HG03520 (cell line): ENCODE results near the gene CCDC112.
"Not testable (repeated sequence)": the region's sequence is repeated elsewhere in the genome, so short reads cannot be mapped to it uniquely, and the experiment has no call there.

ENCODE experiments used
- ATAC-seq: cut with Tn5 transposase; IDR thresholded peaks from one replicate; pipeline ENCODE4 v1.9.1; 2021; ENCODE audit warnings: mild to moderate bottlenecking, moderate library complexity; ENCODE audit not compliant: unreplicated experiment

Gene CCDC112

DNA sequence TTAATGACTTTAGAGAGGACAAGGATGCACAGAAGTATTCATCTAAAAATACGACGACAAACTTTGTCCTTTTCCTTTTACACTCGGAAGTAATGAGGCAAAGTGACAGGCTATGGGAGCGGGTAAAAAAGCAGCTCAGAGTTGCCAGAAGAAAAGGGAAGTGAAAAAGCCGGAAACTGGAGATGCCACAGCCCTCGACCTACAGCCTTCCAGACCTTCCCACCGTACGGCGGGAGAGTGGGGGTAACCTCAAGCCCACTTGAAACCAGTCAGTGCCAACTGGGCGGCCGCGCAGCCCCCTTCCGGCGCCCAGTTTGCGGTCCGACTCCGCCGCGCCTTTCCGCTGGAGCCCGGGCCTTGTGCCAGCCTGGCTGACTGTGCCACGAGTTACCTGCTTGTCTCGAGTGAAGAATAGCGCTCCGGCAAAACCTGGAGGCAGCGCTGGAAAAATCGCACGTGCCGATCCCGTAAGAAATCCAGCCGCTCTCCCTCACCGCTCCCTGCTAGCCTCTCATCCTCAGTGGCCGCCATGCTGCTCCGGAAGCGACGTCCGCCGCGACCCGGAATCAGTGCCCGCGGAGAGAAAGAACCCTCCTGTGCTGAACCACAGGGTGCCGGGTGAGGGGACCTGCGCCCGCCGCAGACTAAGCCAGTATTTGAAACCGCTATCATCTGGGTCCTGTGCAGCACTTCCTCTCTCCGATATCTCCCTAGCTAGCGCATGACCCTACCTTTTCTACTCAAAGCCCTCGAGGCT, 34.0 kb downstream of the CCDC112 start, which contains the start of gene PGGT1B:
Gene PGGT1B (minus strand): TSS at position 557 of the 757 bp plus-strand sequence. CDS start 26 bp downstream, at position 531.
- peak; percentile 85 for ATAC-seq

DNA sequence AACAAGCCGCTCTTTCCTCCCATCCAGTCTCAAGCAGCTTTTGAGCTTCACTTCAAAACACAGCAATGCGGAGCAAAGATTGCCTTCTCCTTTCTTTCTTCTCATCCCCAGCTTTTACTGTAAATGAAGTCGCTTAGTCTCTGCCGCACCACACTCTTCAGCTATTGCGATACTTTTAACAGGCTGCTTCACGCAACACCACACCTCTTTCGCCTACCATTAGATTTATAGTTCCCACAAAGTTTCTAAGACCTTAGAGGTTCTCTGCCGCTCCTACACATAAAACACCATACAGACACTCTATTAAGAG, 34.5 kb downstream of the CCDC112 start:
- ATAC-seq, result peak; percentile 52

DNA sequence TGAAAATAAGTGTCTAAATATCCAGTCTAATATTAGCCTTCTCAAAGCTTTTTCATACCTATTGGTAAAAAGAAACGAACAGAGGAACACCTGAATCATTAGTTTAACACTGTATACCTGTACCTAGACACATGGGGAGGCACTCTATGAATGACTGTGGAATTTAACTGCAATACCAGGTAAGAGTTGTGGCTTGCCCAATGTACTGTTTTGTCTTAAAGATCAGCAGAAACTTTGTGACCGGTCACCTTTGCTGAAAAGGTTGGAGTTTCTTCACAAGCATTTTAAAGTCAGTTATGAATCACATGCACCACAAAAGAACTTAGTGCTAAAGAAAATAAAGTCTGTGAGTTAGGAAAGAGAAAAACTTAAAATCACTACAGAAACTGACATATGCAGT, 36.2 kb downstream of the CCDC112 start:
- ATAC-seq, result no peak

GRCh38 chr5:115257981-115258380, 38.5 kb downstream of the CCDC112 start:
- ATAC-seq, result no peak

DNA sequence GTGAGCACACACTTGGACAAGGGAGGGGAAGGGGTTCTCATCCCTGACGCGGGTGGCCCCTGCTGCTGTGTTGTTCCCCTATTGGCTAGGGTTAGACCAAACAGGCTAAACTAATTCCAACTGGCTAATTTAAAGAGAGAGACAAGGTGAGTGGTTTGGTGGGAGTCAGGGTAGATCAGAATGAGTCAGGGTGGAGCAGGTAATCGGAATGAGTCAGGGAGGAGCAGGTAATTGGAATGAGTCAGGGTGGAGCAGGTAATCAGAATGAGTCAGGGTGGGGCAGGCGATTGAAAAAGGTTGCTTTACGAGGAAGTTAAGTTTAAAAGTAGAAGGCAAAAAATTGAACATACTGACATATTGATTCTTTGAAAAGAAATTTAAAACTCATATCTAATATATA, 47.1 kb downstream of the CCDC112 start:
- ATAC-seq, result not testable (repeated sequence)

GRCh38 chr5:115246361-115246991, 50.0 kb downstream of the CCDC112 start:
- ATAC-seq, result peak; percentile 50

DNA sequence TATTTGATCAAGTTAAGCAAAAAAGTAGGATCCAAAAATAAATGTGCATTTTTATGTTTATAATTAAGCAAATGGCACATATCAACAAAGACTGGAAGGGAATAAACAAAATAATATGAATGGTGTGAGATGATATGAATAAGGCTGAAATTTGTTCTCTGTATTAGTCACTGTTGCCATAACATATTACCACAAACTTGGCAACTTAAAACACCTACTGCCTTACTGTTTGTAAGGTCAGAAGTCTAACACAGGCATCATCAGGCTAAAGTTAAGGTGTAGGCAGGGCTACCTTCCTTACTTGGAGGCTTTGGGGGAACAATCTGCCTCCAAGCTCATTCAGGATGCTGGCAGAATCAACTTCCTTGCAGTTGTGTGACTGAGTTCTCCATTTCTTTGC, 53.0 kb downstream of the CCDC112 start:
- ATAC-seq, result peak; percentile 87

DNA sequence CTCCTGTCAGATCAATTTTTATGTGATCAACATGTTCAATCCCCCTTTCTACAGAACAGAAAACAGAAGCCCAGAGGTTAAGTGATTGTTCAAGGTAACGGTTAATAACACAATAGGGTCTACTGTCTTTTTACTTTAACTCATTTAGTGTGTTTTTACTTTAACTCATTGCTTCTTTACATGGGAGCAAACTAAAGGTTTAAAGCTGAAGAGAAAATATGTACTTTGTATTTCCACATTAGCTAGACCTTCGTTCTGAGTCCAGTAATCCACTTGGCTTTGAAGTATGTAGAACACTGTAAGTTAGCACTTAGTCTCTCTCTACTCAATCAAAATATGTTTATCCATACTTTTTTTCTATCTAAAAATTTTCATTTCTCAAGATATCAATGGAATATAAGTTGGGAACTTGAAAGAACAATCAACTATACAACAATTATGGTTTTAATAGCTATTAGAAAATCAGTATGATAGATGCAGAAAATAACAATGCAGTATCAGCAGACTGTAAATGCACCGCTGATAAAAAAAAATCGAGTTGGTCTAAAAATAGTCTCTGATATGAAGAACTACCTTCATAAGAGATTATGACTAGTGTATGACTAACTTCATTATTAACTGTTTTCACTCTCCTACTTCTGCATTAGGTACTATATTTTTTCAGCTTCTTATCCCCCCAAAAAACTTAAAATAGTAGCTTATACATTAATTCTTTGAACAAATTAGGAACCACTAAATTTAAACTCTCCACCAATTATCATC, 54.4 kb downstream of the CCDC112 start:
- no peak for ATAC-seq

- no peak for ATAC-seq
These were observed 59.4 kb downstream of the CCDC112 start for GRCh38 chr5:115237066-115237465.

- ATAC-seq, result no peak
These were observed 59.9 kb downstream of the CCDC112 start for GRCh38 chr5:115236599-115236998.

GRCh38 chr5:115231598-115231997, 64.9 kb downstream of the CCDC112 start:
- no peak for ATAC-seq

GRCh38 chr5:115229606-115230005, 66.8 kb downstream of the CCDC112 start:
- ATAC-seq, result no peak

- no peak for ATAC-seq
These were observed 69.2 kb downstream of the CCDC112 start for GRCh38 chr5:115227281-115227680.
